GM19395 (cell line): ENCODE data around the gene DPP10.
"Not testable (repeated sequence)": the region's sequence is repeated elsewhere in the genome, so short reads cannot be mapped to it uniquely, and the experiment has no call there.

Experiments
- ATAC-seq: cut with Tn5 transposase; IDR thresholded peaks from one replicate; pipeline ENCODE4 v1.9.1; 2021; ENCODE audit warnings: mild to moderate bottlenecking, moderate library complexity; ENCODE audit not compliant: unreplicated experiment

The DPP10 gene

DNA sequence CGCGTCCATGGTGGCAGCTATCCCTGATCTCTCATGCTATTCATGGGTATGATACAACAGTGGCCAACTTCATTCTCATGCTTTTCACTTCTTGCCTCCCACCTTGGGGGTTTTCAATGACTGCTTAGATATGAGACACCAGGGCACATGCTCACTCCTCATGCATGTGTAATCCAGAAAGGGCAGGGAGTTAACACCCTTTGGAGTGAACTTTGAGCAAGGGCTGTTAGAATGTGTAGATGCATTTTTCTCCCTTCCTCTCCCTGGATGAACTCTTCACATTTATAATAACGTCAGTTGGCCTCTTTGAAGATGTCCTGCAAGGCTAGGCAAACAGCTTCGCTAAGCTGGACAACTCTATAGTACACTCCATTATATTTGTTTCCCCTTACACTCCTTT, 56.7 kb downstream of the DPP10 start:
- no peak for ATAC-seq

DNA sequence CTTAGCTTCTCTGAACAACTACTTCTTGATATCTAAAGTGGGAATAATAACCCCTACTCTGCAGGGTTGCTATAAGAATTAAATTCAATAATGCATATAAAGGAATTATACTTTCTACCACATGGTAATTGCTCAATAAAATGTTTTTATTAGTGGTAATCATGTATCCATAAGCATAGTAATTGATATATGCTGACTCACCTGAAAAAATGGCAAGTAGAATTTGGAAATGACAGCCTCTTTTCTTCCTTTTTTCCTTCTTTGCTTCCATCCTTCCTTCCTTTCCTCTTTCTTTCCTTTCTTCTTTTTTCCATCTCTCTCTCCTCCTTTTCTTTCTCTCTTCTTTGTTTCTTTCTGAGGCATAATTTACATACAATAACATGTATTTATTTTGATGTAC, 65.3 kb downstream of the DPP10 start:
- no peak for ATAC-seq

DNA sequence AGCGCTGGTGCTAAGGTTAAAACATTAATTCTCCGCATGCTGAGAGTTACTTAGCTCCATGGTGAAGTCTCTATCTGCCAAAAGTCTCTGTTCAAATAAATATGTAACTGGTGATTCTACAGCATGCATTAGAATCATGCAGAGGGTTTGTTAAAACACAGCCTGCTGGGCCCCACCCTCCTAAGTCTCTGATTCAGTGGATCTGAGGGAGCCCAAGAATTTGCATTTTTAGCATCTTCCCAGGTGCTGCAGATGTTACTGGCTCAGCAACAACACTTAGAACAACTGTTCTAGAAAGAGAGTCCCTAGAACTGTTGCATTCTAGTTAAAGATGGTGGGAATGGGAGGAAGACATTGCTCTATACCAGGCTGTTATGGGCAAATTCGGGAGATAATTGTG, 73.4 kb downstream of the DPP10 start:
- no peak for ATAC-seq

DNA sequence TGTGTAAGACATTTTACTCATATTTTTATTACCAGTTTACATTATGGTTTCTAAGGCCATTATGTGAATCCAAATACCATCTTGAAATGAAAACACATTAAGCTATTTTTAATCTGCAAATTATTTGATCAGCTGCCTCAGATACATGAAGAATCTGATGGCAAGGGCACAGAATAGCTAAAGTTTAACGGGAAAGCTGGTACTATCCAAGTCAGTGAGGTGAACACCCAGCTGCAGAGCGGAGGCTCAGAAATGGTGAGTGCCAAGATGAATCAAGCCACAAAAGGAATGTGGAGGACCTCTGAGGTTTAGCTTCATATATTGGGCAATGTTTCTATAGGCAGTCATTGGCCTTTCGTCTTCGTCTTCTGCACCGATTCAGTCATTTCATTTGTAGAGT, 75.1 kb downstream of the DPP10 start:
- ATAC-seq, result no peak

DNA sequence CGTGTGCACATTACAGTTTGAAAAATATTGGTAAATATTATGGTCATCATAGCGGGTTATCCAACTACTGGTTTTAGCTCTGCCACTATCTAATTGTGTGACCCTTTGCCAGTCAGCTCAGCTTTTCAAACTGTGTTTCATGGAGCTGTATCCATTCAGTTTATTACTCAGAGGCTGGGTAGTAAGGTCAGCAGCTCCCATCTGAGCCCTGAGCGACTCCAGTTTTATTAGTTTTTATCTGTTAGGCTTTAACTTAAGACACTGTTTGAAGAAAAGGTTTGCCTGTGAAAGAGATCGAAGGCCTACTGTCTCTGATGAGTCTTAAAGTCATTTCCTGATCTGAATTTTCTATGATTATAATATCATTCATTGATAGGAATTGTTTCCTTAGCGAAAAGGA, 76.3 kb downstream of the DPP10 start:
- ATAC-seq, result no peak

DNA sequence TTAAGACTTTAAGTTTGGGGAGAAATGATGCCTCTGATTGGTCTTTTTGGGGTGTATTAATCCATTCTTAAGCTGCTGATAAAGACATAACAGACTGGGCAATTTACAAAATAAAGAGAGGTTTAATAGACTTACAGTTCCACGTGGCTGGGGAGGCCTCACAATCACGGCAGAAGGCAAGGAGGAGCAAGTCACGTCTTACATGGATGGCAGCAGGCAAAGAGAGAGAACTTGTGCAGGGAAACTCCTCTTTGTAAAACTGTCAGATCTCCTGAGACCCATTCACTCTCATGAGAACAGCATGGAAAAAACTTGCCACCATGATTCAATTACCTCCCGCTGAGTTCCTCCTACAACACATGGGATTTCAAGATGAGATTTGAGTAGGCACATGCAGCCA, 80.2 kb downstream of the DPP10 start:
- ATAC-seq, result not testable (repeated sequence)

DNA sequence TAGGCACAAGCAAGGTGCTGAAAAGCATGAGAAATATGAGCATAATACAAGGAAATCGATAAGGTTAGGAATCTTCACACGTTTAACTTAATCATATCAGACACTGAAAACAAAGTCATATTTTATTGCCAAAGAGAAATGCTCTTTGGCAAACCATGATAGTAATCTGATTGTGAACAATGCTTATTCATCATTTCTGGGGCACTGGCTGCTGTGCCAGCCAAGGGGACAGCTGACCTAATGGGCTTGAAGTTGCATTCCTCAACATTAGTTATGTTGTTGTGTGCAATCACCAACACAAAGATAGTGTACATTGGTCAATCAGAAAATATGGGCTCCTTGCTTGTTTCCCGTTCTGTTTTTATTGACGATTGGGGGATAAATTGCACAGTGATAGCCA, 83.5 kb downstream of the DPP10 start:
- ATAC-seq, result no peak

DNA sequence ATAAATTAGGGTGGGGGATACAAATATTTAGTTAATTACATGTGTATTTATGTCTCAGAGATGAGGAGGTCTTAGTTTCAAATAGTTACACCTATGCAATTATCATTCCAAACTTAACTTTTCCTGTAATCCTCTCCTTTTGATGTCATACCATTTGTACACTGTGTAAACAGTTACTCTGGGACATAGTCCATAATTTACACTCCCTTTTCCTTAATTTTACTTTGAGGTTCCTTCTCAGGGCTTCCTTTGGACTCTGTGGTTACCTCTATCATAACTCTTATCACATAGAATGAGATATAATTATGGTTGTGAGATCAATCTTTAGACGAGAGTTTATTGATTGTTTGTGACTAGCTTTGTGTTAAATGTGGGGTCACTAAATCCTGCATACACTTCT, 84.4 kb downstream of the DPP10 start:
- ATAC-seq, result no peak

DNA sequence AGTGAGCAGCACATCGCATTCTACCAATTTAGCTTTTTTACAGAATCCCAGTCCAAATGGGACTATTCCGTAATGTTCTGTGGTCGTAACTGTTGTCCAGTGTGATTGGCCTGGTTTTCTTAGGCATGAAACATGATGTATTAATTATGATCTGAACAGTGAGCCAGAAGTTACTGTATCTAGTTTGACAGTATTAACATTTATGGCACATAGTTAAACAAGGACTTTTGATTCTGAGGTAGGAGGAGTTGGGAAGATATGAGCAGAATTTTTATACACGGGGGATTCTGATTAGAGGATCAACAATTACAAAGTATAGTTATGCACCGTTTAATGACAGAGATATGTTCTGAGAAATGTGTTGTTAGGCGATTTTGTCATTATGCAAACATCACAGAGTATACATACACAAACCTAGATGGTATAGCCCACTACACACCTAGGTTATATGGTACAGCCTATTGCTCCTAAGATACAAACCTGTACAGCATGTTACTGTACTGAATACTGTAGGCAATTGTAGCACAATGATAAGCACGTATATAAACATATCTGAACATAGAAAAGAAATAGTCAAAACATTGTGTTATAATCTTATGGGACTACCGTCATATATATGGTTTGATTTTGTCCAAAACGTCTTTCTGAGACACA, 85.0 kb downstream of the DPP10 start:
- no peak for ATAC-seq

DNA sequence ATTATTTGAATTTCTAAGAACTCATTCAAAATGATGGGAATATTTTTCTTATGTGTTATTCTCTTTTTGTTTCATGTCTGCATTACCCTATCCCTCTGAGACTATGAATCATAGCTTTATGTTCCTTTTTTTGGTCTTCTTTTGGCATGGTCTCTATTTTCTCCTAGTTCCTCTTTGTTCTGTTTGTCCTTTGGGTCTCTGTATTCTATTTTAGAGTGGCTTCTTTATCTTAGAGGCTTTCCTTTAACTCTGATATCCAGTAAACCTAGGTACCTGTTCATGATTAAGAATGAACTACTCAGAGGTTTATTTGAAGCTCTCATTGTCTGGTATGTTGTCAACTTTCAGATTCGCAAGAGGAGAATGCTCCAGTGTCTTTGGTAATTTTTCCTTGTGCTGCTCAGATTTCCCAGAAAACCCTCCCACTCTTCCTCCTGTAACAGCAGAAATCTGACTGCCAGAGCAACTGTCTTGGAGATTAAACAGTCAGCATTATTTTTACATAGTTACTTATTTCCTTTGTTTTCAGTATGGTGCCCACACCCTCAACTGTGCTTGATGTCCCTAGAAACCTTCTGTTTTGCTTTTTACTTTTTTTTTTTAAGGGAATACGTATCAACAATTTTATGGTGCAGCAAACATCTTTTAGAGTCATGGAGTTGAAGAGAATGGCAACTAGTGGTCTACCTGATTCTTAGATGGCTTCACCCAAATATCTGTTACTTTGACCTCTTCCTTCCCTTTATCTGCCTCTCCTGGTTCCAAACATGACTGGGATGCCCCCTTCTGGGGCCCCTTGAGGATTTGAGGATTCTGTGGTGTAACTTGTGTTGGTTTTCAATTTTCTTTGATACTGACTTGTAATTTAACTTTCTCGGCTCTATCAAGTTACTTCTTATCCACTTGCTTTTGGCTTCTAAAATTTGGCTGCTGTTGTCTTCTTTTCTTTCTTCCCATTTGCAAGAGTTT, 92.0 kb downstream of the DPP10 start:
- ATAC-seq, result no peak

DNA sequence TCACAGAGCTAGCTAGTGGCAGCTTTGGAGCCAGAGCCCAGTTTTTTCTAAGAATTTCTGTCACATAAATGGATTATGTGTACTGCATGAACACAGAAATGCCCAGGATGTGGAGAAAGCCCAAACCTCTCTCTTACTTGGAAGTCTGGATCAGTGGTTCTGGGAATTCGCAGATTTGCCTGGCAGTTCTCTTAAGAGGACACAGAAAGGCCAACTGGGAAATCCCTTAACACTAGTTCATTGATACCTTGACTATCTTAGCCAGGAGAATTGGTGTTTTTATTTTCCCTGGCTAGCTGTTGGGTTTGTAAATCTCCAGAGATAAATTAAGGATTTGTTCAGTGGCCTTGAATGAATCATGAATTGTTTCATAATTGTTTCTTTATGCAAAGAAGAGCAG, 95.3 kb downstream of the DPP10 start:
- no peak for ATAC-seq

DNA sequence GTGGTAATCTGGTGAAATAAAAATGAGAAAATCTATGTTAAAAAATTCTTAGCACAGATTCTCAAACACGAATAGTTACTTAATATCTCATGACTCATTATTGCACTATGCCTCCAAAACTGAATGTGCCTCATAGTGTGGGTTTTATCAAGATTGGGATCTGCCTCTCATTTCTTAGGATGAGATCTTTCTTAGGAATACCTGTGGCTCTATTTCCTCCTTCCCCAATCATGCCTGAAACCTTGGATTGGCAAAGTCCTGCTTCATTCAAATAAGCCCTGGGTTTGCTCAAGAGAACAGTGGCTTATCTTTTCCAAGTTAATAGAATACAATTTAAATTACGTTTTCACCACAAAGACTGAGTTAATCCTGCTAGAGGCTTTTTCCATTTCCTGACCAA, 100.3 kb downstream of the DPP10 start:
- no peak for ATAC-seq

DNA sequence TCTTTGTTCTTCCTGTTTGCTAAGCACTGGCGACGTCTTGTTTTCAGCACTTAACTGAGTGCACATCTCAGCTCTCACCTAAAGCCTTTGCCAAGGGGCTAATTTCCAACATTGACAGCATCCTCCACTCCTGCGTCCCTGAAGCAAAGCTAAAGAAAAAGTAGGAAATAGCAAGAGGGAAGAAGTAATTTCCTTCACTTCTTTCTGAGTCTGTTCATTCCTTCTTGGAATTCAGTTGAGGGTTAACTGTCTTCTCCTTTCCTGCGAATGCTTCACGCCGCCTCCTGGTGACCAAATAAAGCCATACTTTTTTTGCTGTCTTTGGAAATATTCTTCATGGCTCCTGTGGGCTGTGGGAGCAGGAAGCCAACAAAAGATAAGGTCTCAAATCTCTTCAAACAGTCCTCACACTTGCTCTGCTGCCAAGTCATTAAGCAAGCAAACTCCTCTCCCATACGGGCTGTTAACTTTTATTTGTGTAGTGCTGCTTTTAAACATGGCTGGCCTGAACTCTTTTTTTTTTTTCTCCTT, 100.9 kb downstream of the DPP10 start:
- no peak for ATAC-seq

DNA sequence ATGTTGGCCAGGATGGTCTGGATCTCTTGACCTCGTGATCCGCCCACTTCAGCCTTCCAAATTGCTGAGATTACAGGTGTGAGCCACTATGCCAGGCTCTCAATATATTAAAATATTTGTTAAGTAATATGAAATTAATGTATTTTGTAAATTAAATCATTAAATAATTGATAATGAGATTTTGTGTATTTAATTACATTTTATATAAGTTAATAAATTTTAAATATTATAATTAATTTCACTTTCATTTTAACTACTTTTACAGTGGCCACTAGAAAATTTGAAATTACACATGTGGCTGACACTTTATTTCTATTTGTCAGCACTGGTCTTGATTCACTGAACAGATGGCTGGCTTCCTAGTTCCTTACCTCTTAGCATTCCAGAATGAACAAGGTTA, 102.6 kb downstream of the DPP10 start:
- no peak for ATAC-seq

DNA sequence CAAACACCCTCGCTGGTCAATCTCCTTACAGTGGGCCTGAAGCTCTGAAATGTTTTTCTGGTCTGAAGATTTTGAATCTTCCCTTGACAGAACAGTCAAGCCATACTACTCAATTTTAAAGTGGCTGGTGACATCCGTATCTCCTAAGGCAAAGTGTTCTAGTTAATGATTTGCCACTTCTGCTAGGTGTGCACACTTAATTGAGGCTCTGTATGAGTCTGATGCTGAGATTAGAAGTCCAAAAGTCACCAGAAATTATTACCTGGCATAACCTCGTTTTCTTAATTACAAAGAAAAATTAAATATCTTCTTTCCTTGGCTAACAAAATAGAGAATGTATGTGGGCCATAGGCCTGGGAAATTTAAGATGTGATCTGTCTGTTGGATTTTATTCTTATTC, 104.1 kb downstream of the DPP10 start:
- ATAC-seq, result no peak

DNA sequence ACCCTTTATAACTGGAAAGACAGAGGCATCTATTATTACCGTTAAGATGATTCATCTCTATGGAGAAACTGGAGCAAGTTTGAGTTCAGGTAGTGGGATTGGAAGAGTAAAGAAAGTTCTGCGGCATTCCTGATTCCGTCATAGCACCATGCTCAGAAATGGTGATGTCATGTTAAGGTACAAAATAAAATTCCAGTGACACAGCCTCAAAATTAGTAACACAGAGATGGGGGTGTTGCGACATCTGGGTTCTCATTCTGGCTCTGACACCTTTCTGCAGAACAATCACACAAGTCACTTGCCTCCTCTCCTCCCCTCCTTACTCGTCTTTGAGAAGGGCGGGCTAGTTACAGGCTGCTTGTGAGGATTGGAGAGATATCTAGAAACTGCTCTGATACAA, 105.7 kb downstream of the DPP10 start:
- ATAC-seq, result no peak

DNA sequence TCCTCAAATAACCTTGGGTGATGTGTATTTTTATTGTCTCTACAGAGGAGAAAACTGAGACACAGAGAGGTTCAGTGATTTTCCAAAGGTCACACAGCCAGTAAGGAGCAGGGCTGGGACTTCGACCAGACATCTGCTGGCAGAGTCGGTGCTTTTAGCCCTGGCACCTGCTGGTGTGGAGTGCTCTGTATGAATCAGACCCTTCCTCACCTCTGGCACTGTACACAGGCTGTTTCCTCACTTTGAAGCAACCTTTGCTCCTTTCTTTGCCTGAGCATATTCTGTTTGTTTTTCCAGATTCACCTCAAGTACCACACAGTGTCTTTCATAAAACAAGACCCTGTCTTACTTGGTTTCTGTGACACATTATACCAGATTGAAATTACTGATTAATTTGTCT, 107.9 kb downstream of the DPP10 start:
- ATAC-seq, result no peak

DNA sequence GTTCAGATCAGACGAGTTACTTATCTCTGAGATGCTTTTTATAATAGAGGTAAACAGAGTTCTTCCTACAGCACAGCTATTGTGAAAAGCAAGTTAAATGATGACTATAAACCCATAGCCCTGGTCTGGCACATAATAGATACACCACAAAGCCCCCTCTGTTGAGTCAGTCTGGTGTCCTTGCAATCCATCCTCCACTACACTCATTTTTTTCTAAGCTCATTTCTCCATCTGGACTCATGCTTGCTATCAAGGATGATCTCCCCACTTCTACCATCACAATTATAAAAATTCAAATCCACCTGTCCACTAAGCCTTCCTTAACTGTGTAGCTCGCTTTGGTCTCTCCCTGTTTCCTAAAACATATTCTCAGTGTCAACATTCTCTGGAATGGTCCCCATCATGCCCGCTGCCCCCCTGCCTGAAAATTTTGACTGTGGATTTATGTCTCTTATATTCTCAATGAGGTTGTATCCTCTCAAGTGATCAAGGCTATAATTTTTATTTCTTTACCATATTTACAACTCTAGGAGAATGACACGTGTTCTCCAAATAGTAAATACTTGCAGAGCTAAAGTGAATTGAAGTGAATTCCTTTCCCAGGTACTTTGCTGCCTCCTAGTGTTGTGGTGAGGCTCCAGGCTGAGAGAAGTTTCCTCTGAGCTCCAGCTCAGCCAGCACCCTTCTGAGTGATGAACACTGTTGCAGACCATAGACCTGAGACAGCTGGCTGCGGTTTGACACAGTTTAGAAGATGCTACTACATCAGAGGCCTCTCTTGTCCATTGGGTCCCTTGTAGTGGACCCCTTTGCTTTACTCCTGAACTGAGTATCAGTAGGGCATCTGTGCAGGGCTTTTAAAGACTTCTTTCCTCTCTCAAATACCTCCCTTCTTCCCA, 108.7 kb downstream of the DPP10 start:
- ATAC-seq, result no peak

DNA sequence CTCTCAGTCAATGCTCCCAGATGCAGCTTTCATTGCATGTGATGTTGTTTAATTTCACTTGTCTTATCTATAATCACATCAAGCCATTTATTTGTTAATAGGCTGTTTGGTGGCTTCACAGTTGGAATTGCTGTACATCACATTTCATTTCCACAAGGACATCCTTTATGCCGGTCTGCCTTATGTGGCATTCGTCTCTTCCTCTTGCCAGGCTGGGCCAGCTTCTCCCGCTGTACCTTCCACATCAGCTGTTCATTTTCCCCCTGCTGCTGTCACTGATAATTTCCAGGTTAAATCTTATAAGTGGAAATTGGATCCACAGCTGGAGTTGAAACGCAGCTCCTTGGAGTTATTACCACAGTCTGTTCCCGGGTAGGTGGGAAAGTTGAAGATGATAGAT, 110.6 kb downstream of the DPP10 start:
- no peak for ATAC-seq

DNA sequence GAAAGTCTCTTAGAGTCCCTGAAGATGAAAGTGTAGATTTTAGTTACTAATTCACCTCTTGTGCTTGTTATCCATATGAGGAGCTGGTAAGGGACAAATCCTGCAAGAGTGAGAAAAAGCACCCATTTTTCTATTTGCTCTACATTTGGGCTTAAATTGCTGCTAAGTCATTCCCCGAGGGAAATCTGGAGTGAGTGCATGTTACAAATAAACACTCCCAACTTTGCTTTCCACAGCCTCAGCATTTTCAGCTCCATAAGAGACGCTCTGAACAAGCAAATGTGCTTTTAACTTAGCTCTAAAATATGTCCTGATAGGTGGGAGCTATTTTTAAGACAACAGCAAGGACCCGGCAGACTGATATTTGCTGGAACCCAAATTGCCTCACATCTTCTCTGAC, 126.7 kb downstream of the DPP10 start:
- ATAC-seq, result no peak

DNA sequence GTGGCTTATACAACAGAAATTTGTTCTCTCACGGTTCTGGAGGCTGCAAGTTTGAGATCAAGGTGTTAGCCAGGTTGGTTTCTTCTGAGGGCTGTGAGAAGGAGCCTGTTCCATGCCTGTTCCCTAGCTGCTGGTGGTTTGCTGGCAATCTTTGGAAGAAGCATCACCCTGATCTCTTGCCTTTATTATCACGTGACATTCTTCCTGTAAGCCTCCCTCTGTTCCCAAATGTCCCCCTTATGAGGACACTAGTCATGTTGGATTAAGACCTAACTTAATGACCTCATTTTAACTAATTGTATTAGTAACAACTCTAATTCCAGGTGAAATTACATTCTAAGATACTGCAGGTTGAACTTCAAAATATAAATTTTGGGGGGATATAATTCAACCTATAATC, 135.2 kb downstream of the DPP10 start:
- ATAC-seq, result no peak
